SJCRH30 (cell line): ENCODE results near the gene RGS5. TPM values are rescaled to one million over a fixed set of nuclear protein-coding genes. Genes with fewer than 3 reads are reported as not detected.

Source experiments
- DNase-seq, 2 experiments: peaks; one replicate each; pipeline ENCODE4 v3.0.0-alpha.2; 2015 to 2020
- H3K27ac ChIP-seq: fragments of 250-450 bp; sonication (Bioruptor Pico); 2 replicates; pipeline ENCODE4 v1.5.1; 2020; ENCODE audit warnings: mild to moderate bottlenecking, moderate library complexity
- H3K27me3 ChIP-seq: fragments of 250-450 bp; sonication (Bioruptor Pico); 2 replicates; pipeline ENCODE4 v1.5.1; 2020; ENCODE audit warnings: mild to moderate bottlenecking, moderate library complexity
- H3K36me3 ChIP-seq: fragments of 250-450 bp; sonication (Bioruptor Pico); 2 replicates; pipeline ENCODE4 v1.5.1; 2020; ENCODE audit warnings: mild to moderate bottlenecking, moderate library complexity
- H3K4me1 ChIP-seq: fragments of 250-450 bp; sonication (Bioruptor Pico); 2 replicates; pipeline ENCODE4 v1.5.1; 2020; ENCODE audit warnings: mild to moderate bottlenecking, moderate library complexity
- H3K4me3 ChIP-seq: fragments of 250-450 bp; sonication (Bioruptor Pico); 2 replicates; pipeline ENCODE4 v1.5.1; 2020; ENCODE audit warnings: mild to moderate bottlenecking, moderate library complexity
- H3K9me3 ChIP-seq: fragments of 250-450 bp; sonication (Bioruptor Pico); replicated peaks from 2 replicates; pipeline ENCODE4 v1.5.1; 2020; ENCODE audit warnings: mild to moderate bottlenecking, moderate library complexity
- total RNA-seq: library from RNA; depleted of rRNA; stranded (reverse); fragments of >200 nt; shearing (Covaris generic); gene quantifications from 2 replicates; pipeline ENCODE4 v1.2.3, GENCODE V29; 2014

Gene RGS5
- total RNA-seq, 1 experiment from 2014 or later = 1.9 TPM

GRCh38 chr1:163170975-163171676, 31.6 kb downstream of the RGS5 start:
- H3K4me3 ChIP-seq = no peak overlapping the region
- no peaks in the 10 kb centered on the region for H3K36me3 ChIP-seq
- no peaks in the 10 kb centered on the region for H3K27me3 ChIP-seq
- H3K4me1 ChIP-seq = no peaks in the 10 kb centered on the region; the same call in 1 of the 2 replicates
- H3K27ac ChIP-seq = no peak overlapping the region
- no peaks in the 10 kb centered on the region for H3K9me3 ChIP-seq
- peak in 1 of 2 experiments; percentile 8 for DNase-seq

DNA sequence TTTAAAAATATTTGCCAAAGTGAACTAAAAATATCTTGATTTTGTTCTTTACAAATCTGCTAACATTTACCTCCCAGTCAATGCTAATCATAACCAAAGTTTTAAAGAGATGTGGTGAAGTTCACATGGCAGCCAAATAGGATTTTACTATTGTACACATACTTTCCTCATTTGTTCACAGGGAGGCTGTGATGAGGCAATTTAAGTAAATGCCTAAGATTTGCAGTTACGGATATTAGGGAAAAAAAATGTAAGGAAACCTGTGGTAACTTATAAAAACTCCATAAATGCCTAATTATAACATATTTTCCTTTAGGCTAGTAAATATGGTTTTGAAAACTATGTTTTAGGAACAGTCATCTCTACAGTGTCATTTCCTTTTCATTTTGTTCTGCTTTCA, 32.4 kb downstream of the RGS5 start:
- Histone ChIP-seq H3K36me3 (no peaks in the 10 kb centered on the region), H3K27ac (no peak overlapping the region), H3K4me3 (no peak overlapping the region), H3K4me1 (no peaks in the 10 kb centered on the region; the same call in 1 of the 2 replicates), H3K9me3 (no peaks in the 10 kb centered on the region), H3K27me3 (no peaks in the 10 kb centered on the region)
- DNase-seq = no peak

- no peak for DNase-seq
- no peaks in the 10 kb centered on the region for H3K9me3 ChIP-seq
- no peak overlapping the region for H3K4me3 ChIP-seq
- no peaks in the 10 kb centered on the region; the same call in 1 of the 2 replicates for H3K4me1 ChIP-seq
- no peaks in the 10 kb centered on the region for H3K36me3 ChIP-seq
- H3K27me3 ChIP-seq = no peaks in the 10 kb centered on the region
- H3K27ac ChIP-seq = no peak overlapping the region
Measured at GRCh38 chr1:163169553-163169952, 33.2 kb downstream of the RGS5 start.

DNA sequence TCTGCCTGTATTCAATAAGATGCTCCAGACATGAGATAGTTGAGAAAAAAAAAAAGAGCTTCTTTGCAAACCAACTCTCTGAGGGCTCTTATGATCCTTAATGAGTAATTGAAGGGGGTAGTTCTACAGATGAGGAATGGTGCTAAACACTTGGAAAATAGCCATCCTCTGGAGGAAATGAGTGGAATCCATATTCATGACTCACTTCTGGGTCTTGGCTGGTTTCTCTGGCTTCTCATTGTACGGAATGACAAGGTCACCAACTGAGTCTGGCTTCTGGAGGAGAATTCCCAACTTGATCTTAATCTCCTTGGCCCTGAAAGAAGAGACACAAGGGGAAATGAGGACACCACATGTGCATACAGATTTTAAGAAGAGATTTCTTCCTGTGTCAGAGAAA, 34.7 kb downstream of the RGS5 start:
- Histone ChIP-seq H3K36me3 (no peaks in the 10 kb centered on the region), H3K4me3 (no peak overlapping the region), H3K4me1 (no peaks in the 10 kb centered on the region; the same call in 1 of the 2 replicates), H3K27ac (no peak overlapping the region), H3K9me3 (no peaks in the 10 kb centered on the region), H3K27me3 (no peaks in the 10 kb centered on the region)
- DNase-seq = peak in 1 of 2 experiments; percentile 15

DNA sequence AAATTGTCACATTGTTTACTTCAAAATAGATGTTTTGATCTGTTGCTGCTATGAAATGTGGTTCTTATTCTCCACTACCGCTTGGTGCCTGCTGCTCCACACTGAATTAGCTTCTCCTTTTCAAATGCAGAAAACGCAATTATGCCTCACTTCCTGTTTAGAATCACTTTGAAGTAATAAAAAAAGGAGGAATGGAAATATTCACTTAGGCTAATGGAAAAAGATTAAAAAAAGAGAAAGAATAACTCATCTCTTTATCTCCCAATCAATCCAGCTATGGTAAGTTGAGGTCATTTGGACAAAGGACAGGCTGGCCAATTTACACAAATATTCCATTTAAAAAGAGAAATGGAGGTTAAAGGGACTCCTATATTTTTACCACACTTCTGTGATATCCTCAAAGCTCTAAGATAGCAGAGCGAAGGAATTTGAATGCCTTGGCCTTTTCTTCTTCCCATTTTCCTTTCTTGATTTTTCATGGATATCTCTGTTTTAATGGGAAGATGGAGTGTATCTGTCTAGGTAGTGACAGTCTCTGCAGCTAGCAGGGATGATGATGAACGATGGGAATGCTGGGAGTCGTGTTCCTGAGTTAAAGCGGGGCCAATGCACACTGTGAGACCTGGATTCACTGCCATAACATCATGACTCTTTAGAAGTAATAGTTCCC, 35.7 kb downstream of the RGS5 start:
- H3K27ac ChIP-seq = no peak overlapping the region
- H3K4me3 ChIP-seq = no peak overlapping the region
- DNase-seq = no peak
- no peaks in the 10 kb centered on the region for H3K9me3 ChIP-seq
- H3K4me1 ChIP-seq = no peaks in the 10 kb centered on the region; the same call in 1 of the 2 replicates
- no peaks in the 10 kb centered on the region for H3K36me3 ChIP-seq
- H3K27me3 ChIP-seq = no peaks in the 10 kb centered on the region

GRCh38 chr1:163165119-163165518, 37.6 kb downstream of the RGS5 start:
- Histone ChIP-seq H3K27me3 (no peaks in the 10 kb centered on the region), H3K36me3 (no peaks in the 10 kb centered on the region), H3K4me1 (no peaks in the 10 kb centered on the region), H3K27ac (no peak overlapping the region), H3K4me3 (no peak overlapping the region), H3K9me3 (no peaks in the 10 kb centered on the region)
- no peak for DNase-seq

GRCh38 chr1:163163881-163164582, 38.7 kb downstream of the RGS5 start:
- H3K4me1 ChIP-seq = no peaks in the 10 kb centered on the region
- no peak for DNase-seq
- H3K27ac ChIP-seq = no peak overlapping the region
- no peaks in the 10 kb centered on the region for H3K27me3 ChIP-seq
- H3K9me3 ChIP-seq = no peaks in the 10 kb centered on the region
- H3K4me3 ChIP-seq = no peak overlapping the region
- H3K36me3 ChIP-seq = no peaks in the 10 kb centered on the region

DNA sequence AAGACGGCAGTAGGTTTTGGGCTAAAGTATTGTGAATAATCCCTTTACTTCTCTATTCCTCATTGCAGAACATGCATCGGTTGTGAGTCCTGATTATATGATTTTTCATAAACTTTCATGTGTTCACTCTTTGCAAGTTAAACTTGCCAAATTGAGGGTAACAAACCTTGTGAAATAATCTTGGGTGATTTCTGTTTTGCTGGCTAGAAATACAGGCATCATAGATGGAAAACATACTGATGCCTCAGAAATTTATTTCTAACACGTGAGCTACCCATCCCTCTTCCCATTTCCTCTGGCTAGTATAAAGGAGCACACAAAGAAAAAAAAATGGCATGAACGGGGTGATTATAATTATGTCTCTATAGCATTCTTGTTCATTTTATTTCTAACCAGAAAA, 39.6 kb downstream of the RGS5 start:
- no peak for DNase-seq
- Histone ChIP-seq H3K27ac (no peak overlapping the region), H3K9me3 (no peaks in the 10 kb centered on the region), H3K4me3 (no peak overlapping the region), H3K27me3 (no peaks in the 10 kb centered on the region), H3K36me3 (no peaks in the 10 kb centered on the region), H3K4me1 (no peaks in the 10 kb centered on the region)

- H3K9me3 ChIP-seq = no peaks in the 10 kb centered on the region
- H3K4me1 ChIP-seq = no peaks in the 10 kb centered on the region
- no peak for DNase-seq
- no peaks in the 10 kb centered on the region for H3K36me3 ChIP-seq
- H3K4me3 ChIP-seq = no peak overlapping the region
- no peak overlapping the region for H3K27ac ChIP-seq
- no peaks in the 10 kb centered on the region for H3K27me3 ChIP-seq
Measured at GRCh38 chr1:163162381-163162914, 40.3 kb downstream of the RGS5 start.

DNA sequence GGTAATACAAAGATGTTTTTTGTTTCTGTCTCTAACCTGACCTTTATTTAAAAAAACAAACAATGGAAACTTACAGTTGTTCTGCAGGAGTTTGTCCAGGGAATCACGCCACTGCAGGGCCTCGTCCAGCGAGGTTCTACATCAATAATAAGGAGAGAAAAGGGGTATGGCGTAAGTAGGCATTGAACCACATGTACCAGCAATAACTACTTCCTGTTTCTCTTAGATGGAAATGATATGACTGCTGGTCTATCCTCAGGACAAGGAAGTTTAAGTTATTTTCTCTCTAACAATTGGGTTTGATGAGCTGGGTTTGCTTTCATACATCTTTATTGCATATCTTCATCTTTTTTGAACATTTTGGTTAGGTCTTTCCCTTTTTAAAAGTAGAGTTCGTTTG, 40.9 kb downstream of the RGS5 start:
- no peak overlapping the region for H3K4me3 ChIP-seq
- H3K36me3 ChIP-seq = no peaks in the 10 kb centered on the region
- DNase-seq = no peak
- H3K27ac ChIP-seq = no peak overlapping the region
- no peaks in the 10 kb centered on the region for H3K4me1 ChIP-seq
- H3K9me3 ChIP-seq = no peaks in the 10 kb centered on the region
- H3K27me3 ChIP-seq = no peaks in the 10 kb centered on the region

DNA sequence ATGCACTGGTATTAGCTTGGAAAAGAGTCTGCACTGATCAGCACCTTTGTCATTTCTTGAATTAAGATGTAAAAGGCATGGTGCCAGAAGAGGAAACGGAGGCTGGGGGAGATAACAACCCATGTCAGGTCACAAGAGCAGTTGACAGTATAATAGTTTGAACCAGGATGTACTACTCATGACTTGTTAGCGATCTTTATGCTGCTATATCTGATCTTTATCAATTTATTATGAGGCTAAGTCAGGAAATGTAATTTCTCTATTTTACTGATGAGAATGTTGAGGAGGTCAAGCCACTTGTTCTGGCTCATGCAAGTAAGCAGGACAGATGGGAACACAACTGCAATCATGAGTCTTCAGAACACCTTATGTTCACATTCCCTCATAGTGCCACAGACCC, 41.4 kb downstream of the RGS5 start:
- no peaks in the 10 kb centered on the region for H3K36me3 ChIP-seq
- H3K27me3 ChIP-seq = no peaks in the 10 kb centered on the region
- H3K4me3 ChIP-seq = no peak overlapping the region
- DNase-seq = no peak
- H3K9me3 ChIP-seq = no peaks in the 10 kb centered on the region
- no peak overlapping the region for H3K27ac ChIP-seq
- H3K4me1 ChIP-seq = no peaks in the 10 kb centered on the region

DNA sequence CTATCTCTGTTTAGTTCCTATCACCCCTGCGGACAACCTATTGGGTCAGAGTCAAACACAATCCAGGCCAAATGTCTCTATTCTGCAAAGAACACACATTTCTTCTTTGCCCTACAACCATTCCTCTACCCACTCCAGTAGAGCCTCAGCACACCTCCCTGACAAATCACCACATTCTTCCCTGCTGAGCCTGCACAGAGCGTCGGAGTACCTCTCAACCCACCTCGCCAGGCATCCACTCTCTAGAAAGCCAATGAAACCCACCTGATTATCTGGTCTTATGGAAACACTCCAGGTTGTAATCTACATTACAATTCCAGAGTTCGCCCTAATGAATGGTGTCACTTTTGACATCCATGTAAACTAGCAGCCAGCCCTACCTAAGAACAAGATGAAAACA, 47.1 kb downstream of the RGS5 start:
- H3K36me3 ChIP-seq = no peaks in the 10 kb centered on the region
- no peak overlapping the region for H3K4me3 ChIP-seq
- H3K9me3 ChIP-seq = no peaks in the 10 kb centered on the region
- no peaks in the 10 kb centered on the region for H3K27me3 ChIP-seq
- no peak overlapping the region for H3K27ac ChIP-seq
- H3K4me1 ChIP-seq = no peaks in the 10 kb centered on the region
- no peak for DNase-seq

DNA sequence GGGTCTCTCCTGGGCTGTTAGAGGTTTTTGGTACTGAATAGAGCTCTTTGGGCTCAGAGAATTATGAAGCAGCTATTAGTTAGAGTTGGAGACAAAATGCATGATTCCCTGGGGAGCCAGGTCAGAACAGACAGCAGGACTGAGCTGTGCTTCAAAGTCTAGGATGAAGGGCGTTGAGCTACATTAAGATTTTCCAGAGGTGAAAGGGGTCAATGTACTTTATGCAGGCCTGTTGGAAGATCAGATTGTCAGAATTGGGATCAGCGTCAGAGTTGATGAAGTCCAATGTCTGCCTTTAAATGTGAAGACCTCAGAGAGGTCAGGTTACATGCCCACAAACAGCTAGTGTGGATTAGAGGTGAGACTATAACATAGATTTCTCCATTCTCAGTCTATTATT, 53.8 kb downstream of the RGS5 start:
- Histone ChIP-seq H3K27me3 (no peaks in the 10 kb centered on the region), H3K36me3 (no peaks in the 10 kb centered on the region), H3K9me3 (no peaks in the 10 kb centered on the region), H3K4me3 (no peak overlapping the region), H3K4me1 (no peaks in the 10 kb centered on the region), H3K27ac (no peak overlapping the region)
- no peak for DNase-seq

DNA sequence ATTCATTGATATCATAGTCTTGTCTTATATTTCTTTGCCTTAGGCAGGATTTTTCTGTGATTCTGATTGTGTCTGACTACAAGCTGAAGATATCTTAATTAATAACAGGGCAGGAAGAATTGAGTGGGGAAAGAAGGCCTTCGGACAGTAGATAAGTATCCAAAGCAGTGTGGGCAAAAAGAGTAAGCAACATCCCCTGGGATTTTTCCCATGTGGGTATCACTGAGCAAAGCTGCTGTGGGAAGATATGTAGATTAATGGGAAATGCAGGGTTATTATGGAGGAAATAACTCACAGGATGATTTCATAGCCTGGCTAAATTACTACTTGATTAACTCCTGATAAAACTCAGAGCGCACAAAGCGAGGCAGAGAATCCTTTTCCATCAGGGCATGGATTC, 55.7 kb downstream of the RGS5 start:
- Histone ChIP-seq H3K36me3 (no peaks in the 10 kb centered on the region), H3K4me3 (no peak overlapping the region), H3K27ac (no peak overlapping the region), H3K4me1 (no peaks in the 10 kb centered on the region), H3K9me3 (no peaks in the 10 kb centered on the region), H3K27me3 (no peaks in the 10 kb centered on the region)
- no peak for DNase-seq

GRCh38 chr1:163145435-163145834, 57.3 kb downstream of the RGS5 start:
- no peaks in the 10 kb centered on the region for H3K27me3 ChIP-seq
- no peak overlapping the region for H3K27ac ChIP-seq
- H3K9me3 ChIP-seq = no peaks in the 10 kb centered on the region
- no peak overlapping the region for H3K4me3 ChIP-seq
- no peak for DNase-seq
- H3K4me1 ChIP-seq = no peaks in the 10 kb centered on the region
- H3K36me3 ChIP-seq = no peaks in the 10 kb centered on the region
